Heart left ventricle (tissue), 13 donors: Measurements from ENCODE around the gene TTF2.

Experiments used
- CTCF ChIP-seq, 12 donors: fragments of 200-600 bp; sonication (generic) in 4 of 12; IDR thresholded peaks; one replicate each; pipeline versions ENCODE4 v1.5.0 to v1.8.0; 2018 to 2022; ENCODE audit warnings: antibody characterized with exemption in 12 of 12, mild to moderate bottlenecking in 5 of 12
- POLR2A ChIP-seq, 2 donors: fragments of 450-650 bp; IDR thresholded peaks; one replicate each; pipeline ENCODE4 v1.6.1; 2017; ENCODE audit warnings: antibody characterized with exemption in 2 of 2, mild to moderate bottlenecking in 2 of 2, moderate library complexity in 2 of 2
- donor health status: ischemic (EF 13 %, LVEDD 7.1; RV severe dilation, severe dysfunction).
- donor health status: DM: no; HTN: yes; CAD: no.
- donor health status: DM: no; HTN: no; CAD: no.
- donor health status: ischemic (EF 25% LVEDD 6.9; RV normal size, moderate dysfunction).
- donor health status: ischemic (EF 25% LVEDD 5.7; RV mildly dilated, moderate dysfunction).
- donor health status: ischemic (EF 35%, LVEDD 5.7; RV mildly dilated, moderate dysfunction).
- donor health status: nonischemic (EF 11% LVEDD 7.7; RV severe dilation, severe dysfunction).
- donor health status: DM: yes; HTN: yes; CAD: no.
- donor health status: PGD.
- donor health status: ischemic (EF 29% LVEDD 5.4; RV normal size, mild dysfunction).
- donor health status: nonischemic (EF 23%, LVEDD 6.1; RV moderate dilation, normal function).

DNA sequence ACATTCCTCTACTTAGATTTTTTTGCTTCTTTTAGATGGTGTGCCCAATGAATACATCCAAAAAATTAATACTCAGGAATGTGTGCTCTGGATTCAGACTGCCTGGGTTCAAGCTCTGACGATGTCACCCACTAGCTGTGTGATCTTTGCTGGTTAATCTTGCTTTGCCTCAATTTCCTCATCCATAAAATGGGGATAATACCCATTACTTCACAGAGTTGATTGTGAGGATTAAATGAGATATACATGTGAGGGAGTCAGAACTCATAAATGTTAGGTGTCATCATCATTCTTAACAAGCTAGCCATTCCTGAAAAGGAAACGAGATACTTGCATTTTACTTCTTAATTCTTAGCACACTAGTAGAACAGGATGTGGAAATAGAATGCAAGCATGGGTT is 12.9 kb upstream of the TTF2 start:
- no peak for TF ChIP-seq CTCF (IDR thresholded peaks at IDR 0.05)
- TF ChIP-seq POLR2A (IDR thresholded peaks at IDR 0.05) = no peak
